Esophagus squamous epithelium (tissue), 4 donors: ENCODE results near the gene COL23A1.

ENCODE experiments used
- CTCF ChIP-seq, 6 experiments: fragments of 450-650 bp in 4 of 6; fragments of 200-600 bp in 2 of 6; sonication (generic) in 2 of 6; IDR thresholded peaks; one replicate each; pipeline ENCODE4 v1.5.1; 2016 to 2019; ENCODE audit warnings: antibody characterized with exemption in 6 of 6, mild to moderate bottlenecking in 4 of 6, moderate library complexity in 4 of 6
- POLR2A ChIP-seq, 4 donors: fragments of 450-650 bp; IDR thresholded peaks; one replicate each; pipeline ENCODE4 v1.6.1; 2017; ENCODE audit warnings: antibody characterized with exemption in 4 of 4, mild to moderate bottlenecking in 4 of 4, moderate library complexity in 3 of 4

GRCh38 chr5:178333821-178334481 is 256.2 kb downstream of the COL23A1 start:
- TF ChIP-seq CTCF (IDR thresholded peaks at IDR 0.05) (no peak), POLR2A (IDR thresholded peaks at IDR 0.05) (no peak)
